Measurements from ENCODE around the gene CCNA1.

The CCNA1 gene

DNA sequence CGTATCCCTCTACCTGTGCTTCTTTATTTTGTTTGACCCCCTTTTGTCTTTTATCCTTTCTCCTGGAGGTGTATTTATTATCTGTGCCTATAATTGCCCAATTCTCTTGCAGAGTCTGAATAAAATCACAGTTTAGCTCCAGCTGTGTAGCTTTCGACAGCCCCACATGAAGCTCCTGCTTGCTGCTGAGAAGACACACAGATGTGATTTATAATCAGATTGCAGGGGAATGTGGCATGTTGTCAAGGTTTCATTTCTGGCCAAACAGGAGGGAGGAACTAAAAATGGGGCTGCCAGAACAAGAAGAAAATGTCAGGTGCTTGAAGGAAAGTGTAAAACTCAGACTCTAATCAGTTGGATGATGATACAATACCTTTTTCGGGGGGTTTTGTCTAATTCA, 22.7 kb downstream of the CCNA1 start:
- no peak for DNase-seq

DNA sequence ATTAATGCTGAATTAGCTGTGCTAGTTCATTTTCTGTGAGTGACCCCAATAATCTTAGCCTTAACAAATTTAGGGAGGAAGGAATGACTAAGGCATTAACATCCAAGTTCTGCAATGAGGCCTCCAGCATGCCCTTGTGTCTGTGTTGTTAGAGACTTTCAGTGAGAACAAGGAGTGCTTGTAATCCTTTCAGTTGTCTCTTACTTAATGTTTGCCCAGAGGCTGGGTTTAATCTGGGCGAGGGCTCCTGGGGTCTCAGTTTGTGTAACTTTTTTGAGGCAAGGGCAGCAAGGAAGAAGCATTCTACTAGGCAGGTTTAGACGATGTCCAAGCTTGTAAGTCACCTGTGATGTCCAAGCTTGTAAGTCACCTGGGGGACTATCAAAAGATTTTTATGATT, 24.3 kb downstream of the CCNA1 start:
- no peak for DNase-seq

DNA sequence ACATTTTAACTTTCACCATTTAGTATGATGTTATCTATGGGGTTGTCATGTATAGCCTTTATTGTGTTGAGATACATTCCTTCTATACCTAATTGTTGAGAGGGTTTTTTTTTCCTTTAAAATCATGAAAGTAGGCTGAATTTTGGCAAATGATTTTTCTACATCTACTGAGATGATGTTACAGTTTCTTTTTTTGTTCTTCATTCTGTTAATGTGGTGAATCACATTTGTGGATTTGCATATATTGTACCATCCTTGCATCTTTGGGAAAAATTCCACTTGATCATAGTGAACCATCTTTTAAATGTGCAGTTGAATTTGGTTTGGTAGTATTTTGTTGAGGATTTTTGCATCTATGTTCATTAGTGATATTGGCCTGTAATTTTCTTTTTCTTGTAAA, 29.2 kb downstream of the CCNA1 start:
- no peak for DNase-seq

DNA sequence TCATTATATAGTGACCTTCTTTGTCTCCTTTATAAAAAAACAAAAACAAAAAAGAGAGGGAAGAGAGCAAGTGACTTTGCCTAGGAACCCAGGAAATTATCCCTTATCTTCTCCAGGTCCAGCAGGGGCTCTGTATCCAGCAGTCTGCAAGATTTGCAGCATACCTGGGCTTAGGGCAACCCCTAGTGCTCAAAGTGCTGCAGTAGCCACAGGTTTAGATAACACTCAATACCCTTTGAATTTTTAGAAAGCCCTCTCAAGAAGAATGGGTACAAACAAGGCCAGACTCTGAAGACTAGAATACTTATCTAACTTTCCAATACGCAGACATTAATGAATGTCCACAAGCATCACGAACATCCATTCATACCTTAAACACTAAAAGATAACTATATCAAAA, 43.2 kb downstream of the CCNA1 start:
- peak; percentile 10 for DNase-seq

DNA sequence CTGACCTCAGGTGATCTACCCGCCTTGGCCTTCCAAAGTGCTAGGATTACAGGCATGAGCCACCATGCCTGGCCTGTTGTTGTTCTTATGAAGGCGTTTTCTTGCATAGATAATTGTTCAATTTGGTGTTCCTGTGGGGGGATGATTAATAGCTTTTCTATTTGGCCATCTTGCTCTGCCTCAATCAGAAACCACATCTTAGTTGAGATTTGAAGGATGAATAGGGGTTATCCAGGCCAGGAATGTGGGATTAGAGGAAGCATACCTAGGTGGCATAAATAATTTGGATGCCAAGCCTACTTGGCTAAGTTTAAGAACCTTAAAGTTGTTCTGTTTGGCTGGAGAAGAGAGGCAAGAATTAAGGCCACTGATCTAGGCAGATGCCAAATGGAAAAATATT, 44.4 kb downstream of the CCNA1 start:
- DNase-seq, result no peak

DNA sequence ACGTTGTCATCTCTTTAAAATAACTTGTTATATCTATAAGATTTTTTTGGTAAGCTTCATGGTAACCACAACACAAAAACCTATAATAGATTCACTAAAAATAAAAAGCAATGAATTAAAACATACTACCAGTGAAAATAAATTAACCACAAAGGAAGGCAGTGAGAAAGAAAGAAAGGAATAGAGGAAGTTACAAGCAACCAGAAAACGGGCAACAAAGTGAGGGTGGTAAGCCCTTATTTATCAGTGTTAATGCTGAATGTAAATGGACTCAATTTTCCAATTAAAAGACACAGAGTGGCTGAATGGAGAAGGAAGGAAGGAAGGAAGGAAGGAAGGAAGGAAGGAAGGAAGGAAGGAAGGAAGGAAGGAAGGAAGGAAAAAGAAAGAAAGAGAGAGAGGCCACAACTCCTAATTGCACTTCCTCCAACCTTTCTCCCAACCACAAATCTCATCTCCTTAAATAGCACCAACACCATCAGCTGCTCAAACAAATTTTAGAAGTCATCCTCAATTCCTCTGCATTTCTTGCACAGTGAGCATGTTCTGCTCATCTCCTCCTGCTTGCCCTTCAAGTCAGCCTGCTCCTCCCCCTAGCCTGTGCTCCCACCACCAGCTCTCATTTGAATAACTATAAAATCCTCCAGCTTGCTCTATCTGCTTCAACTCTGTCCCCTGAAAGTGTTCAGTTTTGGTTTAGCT, 48.6 kb downstream of the CCNA1 start:
- no peak for DNase-seq

DNA sequence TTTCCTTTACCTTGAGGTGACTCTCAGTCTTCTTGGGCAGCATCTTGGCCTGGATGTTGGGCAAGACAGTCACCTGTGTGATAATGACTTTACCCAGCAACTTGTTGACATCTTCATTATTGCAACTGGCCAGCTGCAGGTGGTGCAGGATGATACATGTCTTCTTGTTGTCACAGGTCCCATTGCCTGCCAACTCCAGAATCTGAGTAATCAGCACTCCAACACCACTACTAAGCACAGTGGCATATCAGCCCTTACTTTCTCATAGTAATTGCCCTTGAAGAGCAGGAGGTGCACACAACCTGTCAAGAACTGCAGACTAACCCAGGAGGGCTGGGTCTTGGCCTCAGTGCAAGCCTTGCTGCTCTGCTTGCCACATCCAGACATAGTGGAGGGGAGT, 57.8 kb downstream of the CCNA1 start:
- DNase-seq, result no peak

Measured in NK-92 treated with Interleukin-12 subunit alpha and Interleukin-12 subunit beta, amount 100 ng/mL, for 24 hours (cell line).